Epidermal melanocyte (primary cell): Measurements from ENCODE around the gene ZXDC.

ENCODE experiments used
- DNase-seq: peaks from one replicate; pipeline ENCODE4 v3.0.0; 2011; ENCODE audit warnings: low spot score; ENCODE audit not compliant: insufficient read length

The ZXDC gene

DNA sequence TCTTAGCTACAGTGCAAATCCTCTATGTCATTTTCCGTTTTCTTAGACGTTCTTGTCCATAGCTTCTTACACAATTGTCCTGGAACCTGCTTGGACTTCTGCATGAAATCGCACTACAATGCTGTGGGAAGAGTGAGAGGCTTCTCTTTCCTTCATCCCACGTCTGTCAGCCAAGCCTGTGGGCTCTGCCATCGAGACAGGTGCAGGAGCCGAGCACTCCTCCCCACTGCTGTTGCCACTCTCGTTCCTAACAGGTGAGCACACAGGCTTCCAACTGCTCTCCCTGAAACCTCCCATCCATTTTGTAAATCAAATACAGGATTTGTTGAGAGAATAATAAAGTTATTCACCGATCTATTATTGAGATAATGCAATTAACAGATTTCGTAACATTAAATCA, 23.5 kb downstream of the ZXDC start:
- no peak for DNase-seq

DNA sequence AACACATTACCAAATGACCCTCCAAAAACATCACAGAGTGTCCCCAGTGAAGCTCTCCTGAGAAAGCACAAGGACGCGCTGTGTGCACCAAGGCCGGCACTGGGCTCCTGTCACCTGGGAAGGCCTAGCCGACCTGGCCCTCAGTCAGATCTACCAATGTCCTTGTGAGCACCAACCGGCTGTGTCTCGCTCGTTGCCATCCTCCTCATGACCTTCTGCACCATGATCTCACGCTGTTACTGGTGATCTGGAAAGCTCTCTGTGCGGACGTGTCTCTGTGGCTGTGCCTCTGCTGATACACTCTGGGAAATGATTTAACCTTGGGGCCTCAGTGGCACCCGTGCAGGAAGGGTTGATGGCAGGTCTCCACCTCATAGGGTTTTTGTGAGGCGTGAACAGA, 24.2 kb downstream of the ZXDC start:
- DNase-seq, result no peak

DNA sequence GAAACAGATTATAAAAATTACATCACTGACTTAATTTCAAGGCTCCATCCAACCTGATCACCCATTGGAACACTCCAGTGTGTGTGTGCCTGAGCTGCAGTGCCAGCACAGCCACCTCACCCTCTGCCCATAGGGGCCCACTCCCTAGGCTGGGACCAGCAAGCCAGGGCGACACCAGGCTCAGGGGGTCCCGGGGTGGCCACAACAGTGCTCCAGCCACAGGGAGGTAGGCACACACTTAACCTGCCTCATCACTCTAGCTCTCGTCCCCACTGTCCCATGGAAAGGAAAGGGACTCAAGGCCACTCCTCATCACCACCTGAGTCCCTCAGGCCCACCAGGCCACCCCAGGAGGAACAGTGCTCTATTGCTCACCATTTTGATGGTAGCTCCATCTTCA, 24.9 kb downstream of the ZXDC start:
- no peak for DNase-seq

DNA sequence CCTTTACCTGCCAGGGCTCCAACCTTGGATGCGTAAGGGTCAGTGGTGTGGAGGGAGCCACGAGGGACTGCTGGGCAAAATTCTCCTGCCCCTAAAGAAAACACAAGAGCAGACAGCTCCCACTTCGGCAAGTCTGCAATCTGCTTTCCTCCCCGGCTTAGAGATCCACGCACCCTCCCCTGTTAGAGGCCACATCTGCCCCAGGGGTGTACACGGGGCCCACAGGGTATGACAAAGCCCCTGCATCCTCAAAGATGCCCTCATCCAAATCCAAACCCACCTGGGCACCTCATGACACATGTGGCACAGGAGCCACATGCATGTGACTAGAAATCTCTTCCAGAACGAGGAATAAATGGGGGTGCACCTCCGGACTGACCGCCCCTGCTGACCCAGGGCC, 25.5 kb downstream of the ZXDC start:
- DNase-seq, result no peak

DNA sequence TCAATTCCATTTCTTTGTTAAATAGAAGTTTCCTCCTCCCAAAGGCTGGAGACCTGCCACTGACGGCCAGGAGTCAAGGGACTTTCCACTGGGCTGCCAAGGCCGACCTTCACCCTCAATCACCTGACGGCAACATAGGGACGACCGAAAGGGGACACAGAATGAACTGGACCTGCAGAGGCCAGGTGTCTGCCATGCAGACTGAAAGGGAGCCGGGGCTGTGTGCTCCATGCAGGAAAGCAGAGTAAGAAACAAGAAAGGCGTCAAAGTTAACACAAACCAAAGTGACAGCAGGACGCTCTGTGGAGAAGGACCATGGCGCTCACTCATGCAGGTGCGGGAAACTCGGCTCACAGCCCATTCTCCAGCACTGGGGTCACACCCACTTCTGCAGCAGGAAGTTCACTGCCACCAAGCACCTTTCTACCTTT, 26.1 kb downstream of the ZXDC start:
- DNase-seq, result no peak

DNA sequence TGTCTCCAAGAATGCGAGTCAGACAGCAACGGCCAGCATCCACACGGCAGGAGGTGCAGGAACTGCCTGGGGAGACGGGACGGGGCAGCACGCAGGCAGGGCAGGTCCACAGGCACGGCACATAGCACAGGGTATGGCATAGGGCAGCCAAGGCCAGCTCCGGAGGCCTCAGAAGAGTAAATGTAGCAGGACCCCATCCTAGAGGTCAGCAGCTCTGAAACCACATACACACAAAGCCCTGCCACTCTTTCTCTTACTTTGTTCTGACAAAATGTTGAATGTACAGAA, 26.9 kb downstream of the ZXDC start:
- no peak for DNase-seq

DNA sequence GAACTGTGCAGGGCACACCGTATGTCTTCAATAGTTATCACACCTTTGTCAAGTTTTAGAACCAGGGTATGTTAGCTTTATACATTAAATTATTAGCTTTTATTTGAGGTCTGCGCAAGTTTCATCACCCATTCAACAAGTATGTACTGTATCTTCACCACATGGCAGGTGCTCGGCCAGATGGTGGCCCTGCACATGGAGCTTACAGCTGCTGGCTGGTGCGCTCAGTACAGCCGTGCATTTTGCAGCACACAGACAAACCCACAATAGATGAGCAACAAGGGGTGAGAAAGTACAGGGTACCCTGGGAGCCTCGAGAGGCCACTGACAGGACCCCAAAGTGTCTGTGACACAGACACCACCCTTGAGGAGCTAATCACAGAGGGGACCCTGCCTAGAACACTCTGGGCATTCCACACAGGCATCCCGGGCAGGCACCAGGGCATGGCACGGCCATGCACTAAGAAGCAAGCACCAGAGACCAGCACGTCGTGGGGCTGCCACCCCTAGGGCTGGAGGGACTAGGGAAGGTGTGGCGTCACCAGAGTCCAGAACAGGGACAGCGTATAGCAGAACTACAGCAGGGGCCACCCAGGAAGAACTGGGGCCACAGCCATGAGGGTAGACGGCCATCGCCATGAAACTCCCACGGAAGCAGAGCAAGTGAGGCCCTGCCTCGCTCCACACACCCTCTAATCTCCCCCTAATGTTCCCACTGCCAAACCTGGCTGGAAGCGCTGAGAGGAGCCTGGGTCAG, 27.4 kb downstream of the ZXDC start:
- DNase-seq, result no peak

DNA sequence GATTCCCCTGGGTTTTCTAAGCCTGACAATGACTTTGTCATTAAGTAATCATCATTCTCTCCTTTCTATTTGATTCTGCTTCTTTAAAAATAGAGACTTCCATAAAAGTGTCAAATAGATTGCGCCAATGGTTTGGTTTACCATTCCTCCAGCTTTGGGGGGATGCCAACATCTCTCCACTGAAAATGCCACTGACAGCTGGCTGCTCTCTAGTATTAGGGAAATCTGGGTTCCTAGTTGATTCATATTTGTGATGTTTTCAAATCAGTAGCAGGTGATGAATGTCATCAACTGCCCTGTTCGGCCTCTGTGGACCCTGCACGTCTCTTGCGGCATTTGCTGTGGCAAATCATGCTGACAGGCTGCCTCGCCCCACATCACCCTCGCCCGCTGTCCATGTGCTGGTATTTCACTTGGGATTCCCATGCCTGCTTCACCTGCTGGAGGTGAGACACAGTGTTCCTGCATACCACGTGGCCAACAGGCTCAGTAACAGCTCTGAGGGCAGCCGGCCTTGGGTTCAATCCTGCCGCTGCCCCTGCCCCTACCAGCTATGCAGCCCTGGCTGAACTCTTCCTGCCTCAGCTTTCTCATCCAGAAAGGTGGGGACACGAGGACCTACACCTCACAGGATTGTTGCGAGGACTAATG, 28.1 kb downstream of the ZXDC start:
- DNase-seq, result no peak

DNA sequence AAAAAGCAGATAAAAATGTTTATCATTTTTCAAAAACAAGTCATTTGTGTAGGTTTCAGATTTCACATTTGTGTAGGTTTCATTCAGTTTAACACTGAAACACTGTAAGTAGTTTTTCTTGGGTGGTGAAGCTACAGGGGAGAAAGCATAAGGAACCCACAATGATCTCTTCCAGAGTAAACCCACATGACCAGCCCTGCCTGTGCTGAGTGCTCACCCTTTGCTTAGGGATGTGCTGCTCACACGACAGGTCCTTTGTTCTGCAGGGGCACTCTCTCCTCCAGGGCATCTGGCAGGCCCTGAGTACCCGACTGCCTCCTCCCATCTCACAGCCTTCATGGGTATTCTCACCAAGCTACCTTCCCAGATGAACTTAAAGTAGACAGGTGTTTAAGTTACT, 28.9 kb downstream of the ZXDC start:
- no peak for DNase-seq

DNA sequence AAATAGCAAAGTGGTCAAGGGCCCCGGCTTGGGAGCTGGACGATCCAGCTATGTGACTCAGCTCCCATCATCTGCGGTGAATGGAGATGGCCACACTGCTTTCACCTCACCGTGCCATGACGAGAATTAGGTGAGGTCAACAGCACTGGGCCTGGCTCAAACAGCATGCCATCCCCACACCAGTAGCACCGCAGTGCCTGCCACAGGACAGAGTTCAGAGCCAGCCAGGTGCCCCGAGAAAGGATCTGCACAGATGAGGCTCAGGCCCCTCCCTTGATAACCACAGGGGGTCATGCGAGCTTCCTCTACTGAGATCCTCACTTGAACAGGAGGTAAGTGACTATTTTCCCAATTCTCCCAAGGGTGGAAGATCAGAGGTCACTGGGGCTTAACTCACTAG, 29.4 kb downstream of the ZXDC start:
- no peak for DNase-seq

DNA sequence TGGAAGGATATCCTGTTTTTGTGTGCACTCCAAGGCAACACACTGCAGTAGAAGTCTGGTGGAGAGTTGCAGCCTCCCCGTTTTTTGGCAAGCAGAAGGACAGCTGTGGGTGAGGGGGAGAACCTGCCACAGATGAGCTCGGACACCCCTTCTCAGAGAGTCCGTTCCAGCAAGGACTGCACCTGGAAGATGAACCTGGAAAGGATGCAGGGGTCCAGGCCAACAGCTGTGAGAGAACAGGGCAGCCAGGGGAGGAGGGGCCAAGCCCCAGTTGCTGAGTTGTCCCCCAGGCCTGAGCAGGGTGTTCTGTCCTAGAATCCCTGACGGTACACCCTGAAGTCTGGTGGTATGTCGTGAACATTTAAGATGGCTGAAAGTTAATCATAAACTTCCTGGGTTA, 30.2 kb downstream of the ZXDC start:
- no peak for DNase-seq

DNA sequence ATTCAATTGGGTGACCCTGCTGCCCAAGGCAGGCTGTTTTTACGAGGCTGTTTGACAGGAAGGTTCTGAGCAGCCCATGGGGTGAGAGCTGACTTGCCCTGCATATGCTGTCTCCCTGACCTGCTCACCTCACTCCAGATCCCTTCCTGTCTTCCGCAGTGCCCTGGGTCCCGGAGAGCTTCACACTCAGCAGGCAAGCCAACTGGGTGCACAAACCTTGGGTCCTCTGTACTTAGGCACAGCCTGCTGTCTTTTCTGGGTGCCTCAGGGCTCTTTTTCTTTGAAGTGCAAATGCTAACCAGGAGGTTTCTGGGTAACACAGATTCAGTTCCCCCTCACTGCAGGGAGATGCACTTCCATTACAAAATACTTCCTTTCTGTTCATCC, 32.8 kb downstream of the ZXDC start:
- DNase-seq, result no peak

DNA sequence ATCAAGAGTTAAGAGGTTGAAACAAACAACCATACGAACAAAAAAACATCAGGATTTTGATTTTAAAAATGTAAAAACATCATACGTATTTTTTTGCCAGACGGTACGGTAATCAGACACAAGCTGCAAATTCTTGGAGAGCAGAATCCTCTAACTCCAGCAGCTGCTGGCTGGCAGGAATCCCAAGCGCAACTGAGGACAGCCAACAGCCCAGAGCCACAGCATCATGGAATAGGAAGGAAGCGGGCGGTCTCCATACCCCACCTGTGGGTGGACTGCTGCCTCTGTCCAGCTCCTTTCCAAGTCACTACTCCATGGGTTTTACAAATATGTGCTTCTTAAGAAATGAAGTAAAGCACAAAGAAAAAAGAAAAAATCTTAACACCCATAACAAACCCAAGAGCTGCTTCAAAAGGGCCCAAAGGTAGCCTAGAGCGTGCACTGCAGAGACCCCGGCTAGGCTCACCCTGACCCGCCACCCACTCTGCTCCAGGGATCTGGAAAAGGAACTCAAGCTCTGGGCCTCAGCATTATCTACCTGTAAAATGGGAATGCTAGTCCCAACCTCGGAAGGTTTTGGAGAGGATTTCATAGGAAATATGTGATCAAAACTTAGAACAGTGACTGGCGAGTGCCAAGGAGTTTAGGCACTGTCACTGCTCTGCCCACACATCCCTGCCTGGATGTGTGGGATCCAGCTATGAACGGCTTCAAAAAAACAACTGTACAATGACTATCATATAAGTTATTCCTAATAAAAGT, 33.4 kb downstream of the ZXDC start:
- DNase-seq, result no peak

DNA sequence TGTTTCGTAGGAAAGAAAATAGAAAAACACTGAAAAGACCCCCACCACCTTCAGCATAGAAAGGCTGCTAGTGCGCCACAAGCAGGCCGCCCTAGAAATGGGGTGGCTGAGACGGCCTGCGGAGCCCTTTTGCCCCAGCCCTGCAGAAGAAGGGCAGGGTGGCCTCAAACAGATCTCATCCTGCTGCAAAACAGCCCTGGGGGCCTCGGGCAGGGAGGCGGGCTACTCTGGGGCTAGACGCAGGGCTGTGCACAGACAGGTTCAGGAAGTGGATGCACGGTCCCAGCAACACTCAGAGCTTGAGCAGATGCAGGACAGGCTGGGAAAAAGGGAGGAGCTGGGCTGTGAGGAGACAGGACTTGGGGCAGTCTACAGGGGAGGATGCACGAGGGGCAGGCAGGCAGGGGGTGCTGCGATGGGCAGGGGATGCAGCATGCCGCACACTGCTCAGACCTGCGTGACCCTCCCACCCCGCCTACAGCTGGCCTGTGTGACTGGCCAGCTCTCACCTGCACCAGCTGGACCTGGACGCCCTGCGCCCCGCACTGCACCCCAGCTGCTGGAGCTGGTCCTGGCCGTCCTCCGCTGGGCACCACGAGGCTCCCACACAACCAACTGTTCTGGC, 34.3 kb downstream of the ZXDC start:
- DNase-seq, result no peak

DNA sequence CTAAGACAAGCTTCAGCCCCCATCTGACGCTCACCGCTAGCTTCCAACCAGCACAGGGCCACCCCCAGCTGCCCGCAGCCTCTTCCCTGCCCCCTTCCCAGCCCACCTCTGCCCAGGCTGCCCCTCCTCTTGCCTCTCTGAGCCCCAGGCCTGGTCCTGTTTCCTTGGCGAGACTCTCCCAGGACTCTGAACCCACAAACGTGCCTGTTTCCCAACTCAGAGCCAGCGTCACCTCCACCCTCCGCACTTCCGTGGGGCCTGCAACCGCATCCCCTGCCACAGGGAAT, 35.0 kb downstream of the ZXDC start:
- DNase-seq, result no peak

DNA sequence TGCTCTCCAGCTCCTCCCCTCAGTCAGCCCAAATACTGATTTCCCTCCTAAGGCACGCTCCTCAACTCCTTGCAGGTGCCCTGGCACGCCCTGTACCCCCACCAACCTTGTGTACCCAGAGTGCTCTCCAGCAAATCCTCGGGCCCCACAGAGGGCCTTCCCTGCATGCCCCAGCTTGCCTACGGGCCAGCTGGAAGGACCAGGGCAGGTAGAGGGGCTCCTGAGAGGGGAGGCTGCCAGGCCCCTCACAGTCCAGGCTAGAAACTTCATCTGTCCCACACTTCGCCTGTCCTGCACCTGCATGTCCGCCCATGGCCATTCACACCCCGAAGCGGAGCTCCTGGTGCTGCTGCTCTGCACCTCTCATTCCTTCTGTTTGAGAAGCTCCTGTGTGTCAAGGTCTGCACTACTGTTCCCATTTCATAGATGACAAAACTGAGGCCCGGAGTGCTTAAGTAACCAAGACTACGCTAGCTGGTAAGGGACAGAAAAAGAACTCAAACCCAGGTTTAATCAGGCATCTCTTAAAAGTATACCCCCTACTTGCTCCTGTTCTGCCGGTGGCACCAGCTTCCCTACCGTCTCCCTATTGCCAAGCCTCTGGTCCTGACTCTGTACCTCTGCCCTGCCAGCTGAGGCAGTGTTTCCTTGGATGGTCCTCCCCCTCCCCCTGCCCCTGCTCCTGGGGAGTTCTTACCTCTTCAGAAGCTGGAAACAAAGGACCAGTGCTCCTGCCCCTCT, 35.6 kb downstream of the ZXDC start:
- DNase-seq, result no peak

DNA sequence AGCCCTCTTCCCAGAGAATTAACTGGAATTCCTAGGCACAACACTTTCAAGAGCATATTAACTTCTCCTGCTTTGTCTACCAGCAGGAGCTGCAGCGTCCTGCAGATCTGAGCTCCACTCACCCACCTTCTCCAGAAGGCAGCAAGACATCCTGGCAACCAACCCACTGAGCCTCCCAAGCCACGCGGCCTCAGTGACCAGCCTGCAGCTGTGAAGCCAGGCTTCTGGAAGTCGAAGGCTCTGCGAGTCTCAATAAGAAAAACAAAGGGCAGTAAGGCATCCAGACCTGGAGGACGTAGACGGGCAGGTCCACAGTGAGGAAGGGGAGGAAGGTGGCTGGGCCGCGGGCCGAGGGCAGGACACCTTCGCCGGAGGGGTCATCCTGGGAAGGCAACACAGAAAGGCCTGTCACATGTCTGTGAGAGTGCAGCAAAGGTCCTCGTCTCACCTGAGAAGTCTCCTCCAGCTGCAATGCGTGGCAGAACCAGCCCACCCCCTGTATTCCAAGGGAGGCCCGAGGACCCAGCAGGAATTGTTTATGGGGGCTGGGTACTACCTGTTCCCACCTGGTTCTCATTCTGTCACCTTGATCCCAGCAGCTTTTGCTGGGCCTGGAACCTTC, 36.2 kb downstream of the ZXDC start:
- DNase-seq, result no peak

DNA sequence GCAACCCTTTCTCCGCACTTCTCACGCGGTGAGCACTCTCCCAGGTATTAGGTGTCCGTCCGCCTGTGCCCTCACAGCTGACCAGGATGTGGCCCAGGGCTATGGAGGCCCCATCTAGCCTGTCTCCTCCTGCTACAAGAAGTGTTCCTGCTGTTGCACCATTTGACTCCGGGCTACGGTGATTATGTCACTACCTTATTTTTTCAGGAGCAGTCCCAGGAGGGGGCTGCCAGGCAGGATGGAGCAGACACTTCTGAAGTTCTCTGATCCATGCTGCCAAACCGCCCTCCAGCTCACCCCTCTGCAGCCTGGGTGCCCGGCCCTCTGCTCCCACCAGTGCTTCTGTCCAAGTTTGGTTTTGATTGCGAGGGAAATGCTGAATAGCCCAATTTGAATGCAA, 36.9 kb downstream of the ZXDC start:
- DNase-seq, result no peak

DNA sequence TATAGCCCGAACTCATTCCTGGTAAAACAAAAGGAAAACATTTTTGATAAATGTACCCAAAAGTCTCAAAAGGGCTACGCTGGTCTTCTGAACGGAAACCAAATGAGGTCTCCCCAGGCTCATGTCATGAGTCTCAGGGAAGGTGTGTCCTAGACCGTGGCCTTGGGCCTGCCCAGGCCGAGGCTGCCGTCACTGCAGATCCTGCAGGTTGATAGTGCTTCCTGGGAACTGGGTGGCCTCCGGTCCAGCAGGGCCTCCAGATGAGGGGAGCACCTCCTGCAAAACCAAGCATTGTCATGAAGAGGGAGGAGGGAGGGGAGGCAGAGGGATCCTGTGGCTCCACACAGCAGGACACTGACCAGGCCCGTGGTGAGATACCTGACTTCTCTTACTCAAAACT, 37.5 kb downstream of the ZXDC start:
- no peak for DNase-seq

DNA sequence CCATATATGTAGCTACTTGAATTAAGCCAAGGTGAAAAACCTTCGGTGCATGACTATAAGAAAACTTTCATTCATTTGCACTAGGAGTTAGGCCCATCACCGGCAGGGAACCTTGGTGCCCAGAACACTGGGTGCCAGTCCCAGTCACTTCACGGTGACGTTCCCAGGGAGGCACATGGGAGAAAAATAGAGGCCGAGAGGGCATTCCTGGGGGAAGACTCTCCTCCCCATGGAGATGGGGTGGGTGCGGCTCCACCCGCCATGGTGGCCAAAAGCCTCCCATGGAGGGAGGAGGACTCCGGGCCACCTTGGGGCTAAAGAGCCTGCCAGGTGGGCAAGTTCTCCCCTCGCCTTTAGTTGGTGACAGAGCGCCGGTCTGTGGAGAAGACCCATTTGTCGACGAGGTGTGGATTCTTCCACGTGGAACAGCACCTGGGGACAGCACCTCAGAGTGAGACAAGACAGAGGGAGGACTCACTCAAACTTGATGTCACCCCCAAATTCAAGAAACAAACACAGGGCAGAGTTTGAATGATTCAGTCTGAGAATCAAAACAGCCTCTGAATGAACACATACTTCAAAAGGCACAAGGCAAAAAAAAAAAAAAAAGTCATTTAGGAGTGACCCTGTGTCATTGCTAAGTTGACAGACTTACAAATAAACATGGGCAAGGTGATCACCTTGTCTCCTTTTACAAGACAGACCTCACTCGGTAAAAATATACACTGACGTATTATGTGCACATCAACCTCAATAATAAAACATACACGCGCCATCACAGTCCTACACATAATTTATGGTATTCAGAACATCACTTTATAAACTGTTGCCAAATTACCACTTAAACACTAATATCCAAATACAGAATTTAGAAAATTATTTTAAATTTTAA, 38.6 kb downstream of the ZXDC start:
- DNase-seq, result no peak
